ENCODE measurements around the gene BRINP2.

DNA sequence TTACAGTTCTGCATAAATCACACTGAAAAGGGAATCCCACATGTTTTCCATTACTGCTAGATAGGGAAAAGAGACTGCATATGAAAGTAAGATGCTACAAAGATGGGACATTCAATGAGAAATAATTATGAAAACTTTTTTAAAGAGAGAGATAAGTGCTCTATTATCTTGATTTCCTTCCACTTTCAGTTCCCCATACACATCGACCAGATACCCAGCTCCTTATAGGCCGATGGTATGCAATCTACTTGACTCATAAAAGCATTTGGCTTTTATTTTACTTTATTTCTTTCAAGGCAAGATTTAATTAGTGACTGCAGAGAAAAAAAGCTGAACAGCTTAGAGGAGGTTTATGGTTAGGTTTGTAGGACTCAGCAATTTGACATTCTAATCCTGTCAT is 13.1 kb downstream of the BRINP2 start:
- TF ChIP-seq, protein P1, sequence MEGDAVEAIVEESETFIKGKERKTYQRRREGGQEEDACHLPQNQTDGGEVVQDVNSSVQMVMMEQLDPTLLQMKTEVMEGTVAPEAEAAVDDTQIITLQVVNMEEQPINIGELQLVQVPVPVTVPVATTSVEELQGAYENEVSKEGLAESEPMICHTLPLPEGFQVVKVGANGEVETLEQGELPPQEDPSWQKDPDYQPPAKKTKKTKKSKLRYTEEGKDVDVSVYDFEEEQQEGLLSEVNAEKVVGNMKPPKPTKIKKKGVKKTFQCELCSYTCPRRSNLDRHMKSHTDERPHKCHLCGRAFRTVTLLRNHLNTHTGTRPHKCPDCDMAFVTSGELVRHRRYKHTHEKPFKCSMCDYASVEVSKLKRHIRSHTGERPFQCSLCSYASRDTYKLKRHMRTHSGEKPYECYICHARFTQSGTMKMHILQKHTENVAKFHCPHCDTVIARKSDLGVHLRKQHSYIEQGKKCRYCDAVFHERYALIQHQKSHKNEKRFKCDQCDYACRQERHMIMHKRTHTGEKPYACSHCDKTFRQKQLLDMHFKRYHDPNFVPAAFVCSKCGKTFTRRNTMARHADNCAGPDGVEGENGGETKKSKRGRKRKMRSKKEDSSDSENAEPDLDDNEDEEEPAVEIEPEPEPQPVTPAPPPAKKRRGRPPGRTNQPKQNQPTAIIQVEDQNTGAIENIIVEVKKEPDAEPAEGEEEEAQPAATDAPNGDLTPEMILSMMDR (IDR thresholded peaks at IDR 0.05), result no peak
- TF ChIP-seq POLR2A (IDR thresholded peaks at IDR 0.05), result no peak
- no peak for TF ChIP-seq POLR2AphosphoS5 (IDR thresholded peaks at IDR 0.05)
- no peak for TF ChIP-seq EP300 (IDR thresholded peaks at IDR 0.05)

All from stomach (tissue), 4 donors.